ENCODE measurements around the gene NUMB. TPM values are rescaled to one million over a fixed set of nuclear protein-coding genes. Genes with fewer than 3 reads are reported as not detected.
A peak's percentile ranks its signal among the peaks of the same experiment; 100 is the strongest.

Gene NUMB
- total and polyA plus RNA-seq, 2 of the 4 experiments (the other 2 are of a cell fraction) = 45.9 to 114 TPM

GRCh38 chr14:73266317-73266716 lies 192.0 kb downstream of the NUMB start:
- H3K9ac ChIP-seq (ENCODE audit: low read depth, low read length) = no peak overlapping the region
- H3K14ac ChIP-seq (replicated peaks; ENCODE audit: low read depth, low read length) = no peak overlapping the region
- in situ Hi-C loops (cut with MboI; ENCODE audit: low sequenced_read_pairs) = no loop called here
- no peak for ATAC-seq (ENCODE audit: low read depth)
- H3K27ac ChIP-seq (ENCODE audit: insufficient read depth, low read length) = no peak overlapping the region
- POLR2A ChIA-PET (ENCODE audit: unreplicated experiment) = no interaction called here
- peaks cover 4% of the 10 kb centered on the region for H3K4me1 ChIP-seq (ENCODE audit: control insufficient read depth, insufficient read depth, low read length)
- BruUV-seq (replicated peaks) = no TSS peak
- H2AFZ ChIP-seq (replicated peaks; ENCODE audit: low read length, poor library complexity) = peak overlapping the region; percentile 23
- no peak for TF ChIP-seq MAFK (IDR thresholded peaks at IDR 0.05; ENCODE audit: low read depth, low read length)
- TF ChIP-seq USF2 (IDR thresholded peaks at IDR 0.05; ENCODE audit: low read depth, low read length) = no peak
- no peak for TF ChIP-seq CEBPB (IDR thresholded peaks at IDR 0.05; ENCODE audit: low read depth, low read length)
- no peak for TF ChIP-seq MAZ (IDR thresholded peaks at IDR 0.05; ENCODE audit: borderline replicate concordance, low read depth, low read length)
- TF ChIP-seq RCOR1 (IDR thresholded peaks at IDR 0.05; ENCODE audit: insufficient replicate concordance, low read length) = no peak
- TF ChIP-seq CTCF (conservative IDR thresholded peaks at IDR 0.05; ENCODE audit: low read depth, low read length) = no peak
- no peak for TF ChIP-seq SMC3 (IDR thresholded peaks at IDR 0.05; ENCODE audit: low read depth, low read length)
- H3K18ac ChIP-seq (ENCODE audit: low read depth, low read length) = no peak overlapping the region
- no peak for DNase-seq
- H2BK120ac ChIP-seq (ENCODE audit: low read depth, low read length) = no peak overlapping the region
- no peak overlapping the region for H3K4ac ChIP-seq (ENCODE audit: low read depth, low read length)
- no peak overlapping the region for H2AK5ac ChIP-seq (ENCODE audit: low read depth, low read length)
- no peaks in the 10 kb centered on the region for H3K9me3 ChIP-seq (ENCODE audit: control insufficient read depth, insufficient read depth, low read length)
- no peak overlapping the region for H4K91ac ChIP-seq (ENCODE audit: insufficient read depth, low read depth, low read length)
- CTCF ChIA-PET = no interaction called here
- intact Hi-C loops (cut with micrococcal nuclease) = no loop called here
- no peak overlapping the region for H4K5ac ChIP-seq (ENCODE audit: low read depth, low read length)
- dilution Hi-C loops (cut with HindIII; ENCODE audit: low sequenced_read_pairs, unreplicated experiment) = no loop called here
- H3K27me3 ChIP-seq (ENCODE audit: control insufficient read depth, insufficient read depth, low read length) = no peaks in the 10 kb centered on the region
- no peaks in the 10 kb centered on the region for H4K20me1 ChIP-seq (ENCODE audit: insufficient read depth, low read length)
- H3K9me1 ChIP-seq (ENCODE audit: insufficient read depth, low read length) = peaks cover 2% of the 10 kb centered on the region; the same call in 1 of the 2 replicates
- H2BK20ac ChIP-seq (ENCODE audit: low read depth, low read length) = no peak overlapping the region
- no peaks in the 10 kb centered on the region for H3K36me3 ChIP-seq (ENCODE audit: control insufficient read depth, insufficient read depth, low read length)
- H3K56ac ChIP-seq (ENCODE audit: extremely low read depth, insufficient read depth, low read length) = no peak overlapping the region
- 89% methylated on average over 5 of the region's 7 CpGs; no CpG with 5 or more reads in 1 of the 2 experiments for WGBS, 2 experiments (ENCODE audit: extremely low coverage in 2 of 2, insufficient read length in 1 of 2)
- no peak overlapping the region for H3K23ac ChIP-seq (ENCODE audit: low read depth, low read length)
- no peak overlapping the region for H3K4me2 ChIP-seq (ENCODE audit: low read depth, low read length)
- H3K79me1 ChIP-seq (ENCODE audit: low read depth in 1 of 2, low read length in 2 of 2) = no peaks in the 10 kb centered on the region
- no peak overlapping the region for H3K4me3 ChIP-seq (ENCODE audit: insufficient read depth, low read depth, low read length)
- peak overlapping the region; percentile 37 for H2AK9ac ChIP-seq (replicated peaks; ENCODE audit: low read depth, low read length, poor library complexity)
- H2BK15ac ChIP-seq (ENCODE audit: low read depth, low read length) = no peak overlapping the region
- no peak overlapping the region for H2BK5ac ChIP-seq (ENCODE audit: low read depth, low read length, poor library complexity, severe bottlenecking)
- no peak overlapping the region for H4K8ac ChIP-seq (ENCODE audit: low read depth in 2 of 2, low read length in 2 of 2)

Data from IMR-90 (cell line).